Stimulated activated naive CD4-positive, alpha-beta T cell (primary cell): ENCODE measurements around the gene RAC2.

Experiments
- DNase-seq, 6 experiments: peaks; one replicate each; lab custom pipeline; 2025; lab: John Stamatoyannopoulos, UW

The RAC2 gene

DNA sequence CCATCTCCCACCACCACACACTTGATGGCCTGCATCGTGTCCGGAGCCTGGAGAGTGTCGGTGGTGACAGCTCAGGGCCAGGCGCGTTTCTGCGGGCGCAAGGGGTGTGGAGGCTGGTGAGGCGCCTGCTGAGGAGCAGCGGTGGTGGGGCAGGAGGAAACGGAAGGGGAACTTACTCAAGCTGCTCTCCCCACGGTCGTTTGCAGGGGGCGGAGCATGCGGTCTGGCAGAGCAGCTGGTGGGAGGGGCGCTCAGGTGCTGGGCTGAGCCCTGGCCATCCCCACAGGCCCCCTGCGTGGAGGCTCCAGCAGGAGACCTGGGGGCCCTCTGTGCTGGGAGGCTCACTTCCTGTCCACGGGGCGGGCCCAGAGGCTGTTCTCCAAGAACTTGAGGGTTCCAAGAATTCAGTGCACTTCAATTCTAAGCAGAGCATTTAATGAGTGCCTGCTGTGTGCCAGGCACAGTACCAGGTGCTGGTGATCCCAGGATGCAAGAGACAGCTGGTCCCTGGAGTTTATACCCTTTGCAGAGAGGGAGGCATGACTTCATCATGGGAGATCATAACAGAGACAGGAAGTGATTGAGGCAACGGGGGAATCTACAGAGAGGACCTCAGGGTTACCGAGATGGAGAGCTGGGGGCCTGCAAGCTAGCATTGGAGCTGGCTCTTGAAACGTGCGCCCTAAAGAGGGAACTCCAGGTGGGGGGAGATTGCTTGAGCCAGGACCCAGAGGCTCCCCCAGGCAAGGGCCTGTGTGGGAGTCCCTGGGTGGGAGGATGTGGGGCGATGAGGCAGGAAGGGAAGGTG, at the start of gene RAC2:
RAC2 (minus strand) TSS at position 156 of the 808 bp plus-strand sequence; CDS start at position 35, 121 bp downstream.
- peak; percentile 63 to 83 (median 74) for DNase-seq

DNA sequence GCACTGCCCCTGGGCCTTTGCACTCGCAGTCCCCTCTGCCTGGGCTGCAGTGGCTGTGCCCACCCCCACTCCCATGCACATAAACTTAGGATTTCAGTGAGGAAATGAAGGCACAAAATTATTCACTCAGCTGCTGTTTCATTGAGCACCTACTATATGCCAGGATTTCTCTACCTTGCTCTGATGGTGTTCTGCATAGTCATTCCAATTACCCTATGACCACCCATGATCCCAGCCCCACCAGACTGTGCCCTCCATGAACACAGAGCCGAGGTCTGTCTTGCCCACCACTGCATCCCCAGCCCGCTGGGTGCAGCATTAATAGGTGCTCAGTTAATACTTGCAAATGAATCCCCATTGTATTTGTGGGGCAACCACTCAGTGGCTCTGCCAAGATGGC, 49.1 kb upstream of the RAC2 start:
- DNase-seq, result no peak

DNA sequence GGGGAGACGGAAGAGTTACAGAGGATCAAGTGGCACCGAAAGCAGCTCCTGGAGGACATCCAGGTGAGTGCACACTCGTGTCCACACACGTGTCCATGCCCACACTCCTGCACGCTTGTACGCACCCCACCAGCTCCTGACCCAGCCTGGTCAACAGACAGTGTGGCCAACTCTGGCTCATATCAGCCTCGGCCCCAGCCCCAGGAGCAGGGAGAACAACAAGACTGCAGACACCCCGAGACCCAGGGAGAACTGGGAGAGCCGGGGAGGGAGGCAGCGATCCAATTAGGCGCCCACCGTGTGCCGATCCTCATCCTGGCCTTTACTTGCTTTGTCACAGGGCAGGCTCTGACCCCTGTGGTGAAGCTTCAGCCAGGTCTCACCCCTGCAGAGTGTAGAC, 48.6 kb upstream of the RAC2 start:
- DNase-seq, result no peak

DNA sequence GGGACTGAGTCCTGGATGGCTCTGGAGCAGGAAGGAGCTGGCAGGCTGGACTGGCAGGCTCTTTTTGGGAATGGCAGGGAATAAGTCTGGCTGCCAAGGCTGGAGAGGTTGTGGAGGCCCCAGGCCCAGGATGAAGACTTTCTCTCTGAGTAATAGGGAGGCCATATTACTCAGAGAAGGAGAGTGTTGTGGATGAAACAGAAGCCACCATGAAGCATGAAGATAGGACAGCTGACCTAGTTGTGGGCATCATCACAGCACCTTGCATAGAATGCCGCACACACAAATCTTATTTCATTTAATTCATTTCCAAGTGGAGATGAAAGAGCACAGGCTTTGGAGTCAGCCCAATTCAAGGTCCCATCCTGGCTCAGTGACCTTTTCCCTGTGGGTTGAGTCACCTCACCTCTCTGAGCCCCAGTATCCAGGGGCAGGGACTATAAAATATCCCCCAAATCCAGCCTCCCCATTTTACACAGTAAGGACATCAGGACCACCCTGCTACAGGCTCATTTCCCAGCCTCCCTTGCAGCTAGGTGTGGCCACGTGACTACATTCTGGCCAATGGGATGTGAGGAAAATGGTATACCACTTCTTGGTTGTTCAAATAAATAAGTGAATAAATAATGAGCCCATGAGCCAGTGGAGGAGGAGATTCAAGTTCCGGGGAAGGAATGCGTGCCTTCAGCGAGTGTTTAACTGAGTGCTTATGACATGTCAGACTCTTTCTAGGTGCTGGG, 47.7 kb upstream of the RAC2 start:
- no peak for DNase-seq

DNA sequence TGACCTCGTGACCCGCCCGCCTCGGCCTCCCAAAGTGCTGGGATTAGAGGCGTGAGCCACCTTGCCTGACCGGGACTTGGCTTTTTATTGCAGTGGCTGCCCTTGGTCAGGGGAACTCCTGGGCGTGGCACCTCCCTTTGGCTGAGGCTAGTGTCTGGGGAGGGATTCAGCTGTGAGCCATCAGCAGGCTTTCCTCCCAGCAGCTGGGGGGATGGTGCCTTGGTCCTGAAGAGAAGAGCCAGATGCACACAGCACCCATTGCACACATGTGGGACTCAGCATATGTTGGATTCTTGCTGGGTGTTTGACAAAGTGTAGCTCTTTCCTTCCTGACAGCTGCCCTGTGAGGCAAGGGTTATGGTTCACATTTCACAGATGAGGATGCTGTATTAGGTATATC, 46.7 kb upstream of the RAC2 start:
- no peak for DNase-seq

DNA sequence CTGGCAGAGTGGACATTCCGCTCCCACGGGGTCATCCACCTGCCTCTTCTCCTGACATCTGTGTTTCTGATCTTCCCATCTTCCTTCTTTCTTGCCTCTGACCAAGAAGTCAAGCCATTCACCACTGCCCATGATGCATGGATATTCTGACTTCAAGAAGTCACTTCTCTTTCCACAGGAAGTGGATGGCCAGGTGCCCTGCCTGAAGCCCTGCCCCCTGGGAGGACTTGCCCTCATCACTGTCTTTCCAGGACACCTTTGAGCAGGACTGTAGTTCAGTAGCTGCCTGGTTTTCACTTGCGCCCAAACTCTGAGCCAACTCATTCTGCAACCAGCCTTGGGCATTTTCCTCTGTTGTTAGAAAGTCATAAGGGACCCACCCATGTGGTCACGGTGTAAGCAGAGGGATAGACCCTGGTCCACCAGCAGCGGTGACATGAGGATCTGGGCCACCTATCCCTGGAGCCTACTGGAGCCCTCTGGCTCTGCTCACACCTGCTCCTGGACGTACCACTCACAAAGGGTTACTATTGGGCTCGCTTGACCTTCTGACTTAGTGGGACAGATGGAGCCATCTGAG, 45.2 kb upstream of the RAC2 start:
- DNase-seq, result no peak

DNA sequence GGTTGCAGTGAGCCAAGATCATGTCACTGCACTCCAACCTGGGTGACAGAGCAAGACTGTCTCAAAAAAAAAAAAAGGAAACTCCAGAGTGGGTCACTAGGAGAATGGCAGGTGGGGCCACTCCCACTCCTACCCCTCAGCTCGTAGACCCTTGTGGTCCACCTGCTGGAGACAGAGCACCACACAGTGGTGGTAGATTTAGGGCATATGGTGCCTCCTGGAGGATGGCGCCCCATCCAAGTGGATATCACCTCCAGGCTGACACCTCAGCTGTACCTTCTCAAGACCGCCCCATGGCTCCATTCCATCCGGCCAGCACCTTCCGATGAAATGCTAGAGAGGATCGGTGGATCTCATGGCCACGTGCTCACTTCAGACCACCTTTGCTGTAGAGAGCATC, 44.5 kb upstream of the RAC2 start:
- no peak for DNase-seq

DNA sequence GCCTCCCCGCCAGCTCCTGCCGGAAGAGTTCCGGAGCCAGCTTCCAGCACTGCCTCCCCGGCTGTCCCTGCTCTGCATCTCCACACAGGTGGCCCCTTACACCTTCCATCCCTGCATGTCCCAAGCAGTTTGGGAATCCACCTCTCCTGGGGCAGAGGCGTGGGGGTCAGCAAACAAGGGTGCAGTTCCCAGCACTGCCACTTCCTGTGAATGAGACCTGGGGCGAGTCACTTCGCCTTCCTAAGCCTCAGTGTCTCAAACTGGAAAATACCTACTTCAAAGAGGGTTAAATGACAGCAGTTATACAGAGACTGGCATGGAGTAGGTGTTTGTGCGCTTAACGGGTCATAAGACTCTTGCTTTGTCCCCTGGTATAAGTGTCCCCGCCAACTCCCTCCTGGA, 43.5 kb upstream of the RAC2 start:
- no peak for DNase-seq

DNA sequence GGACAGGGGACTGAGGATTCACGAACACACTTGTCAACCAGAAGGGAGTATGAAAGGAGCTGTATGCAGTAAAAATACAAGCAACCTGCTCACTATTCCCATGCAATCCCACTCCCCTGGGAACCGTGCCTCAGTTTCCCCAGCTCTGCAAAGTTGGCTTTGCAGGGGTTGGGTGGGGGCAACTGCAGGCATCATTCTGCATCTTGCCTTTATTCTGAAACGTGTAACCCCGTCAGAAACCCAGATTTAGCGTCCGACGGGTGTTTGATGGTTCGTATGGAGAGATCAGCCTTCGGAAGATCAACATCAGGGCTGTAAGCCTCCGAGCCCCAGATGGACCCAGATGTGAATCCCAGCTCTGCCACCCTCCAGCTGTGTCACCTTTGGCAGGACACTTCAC, 41.9 kb upstream of the RAC2 start:
- DNase-seq, result no peak

DNA sequence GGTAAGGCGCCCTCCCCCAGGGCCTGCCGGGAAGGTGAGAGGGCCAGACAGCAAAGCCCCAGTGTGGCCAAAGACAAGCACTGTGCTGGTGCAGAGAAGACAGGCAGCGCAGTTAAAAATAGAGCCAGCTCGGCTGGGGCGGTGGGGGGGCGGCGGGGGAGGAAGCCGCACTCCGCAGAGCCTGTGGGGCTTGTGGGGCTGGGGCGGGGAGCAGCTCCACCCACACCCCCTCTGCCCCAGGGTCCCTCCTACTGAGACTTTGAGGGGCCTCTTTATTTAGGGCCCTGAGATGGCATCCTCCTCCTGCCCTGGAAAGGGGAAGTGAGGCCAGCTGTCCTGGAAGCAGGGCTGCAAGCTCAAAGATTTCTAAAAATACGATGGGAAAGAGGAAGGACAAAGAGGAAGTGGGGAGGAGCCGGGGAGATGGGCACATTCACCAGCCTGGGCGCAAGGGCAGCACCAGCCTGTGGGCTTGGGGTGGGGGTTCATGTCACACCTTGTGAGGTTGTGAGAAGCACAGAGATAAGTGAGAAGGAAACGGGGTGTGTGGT, 40.8 kb upstream of the RAC2 start:
- peak; percentile 14 to 50 (median 32) for DNase-seq

DNA sequence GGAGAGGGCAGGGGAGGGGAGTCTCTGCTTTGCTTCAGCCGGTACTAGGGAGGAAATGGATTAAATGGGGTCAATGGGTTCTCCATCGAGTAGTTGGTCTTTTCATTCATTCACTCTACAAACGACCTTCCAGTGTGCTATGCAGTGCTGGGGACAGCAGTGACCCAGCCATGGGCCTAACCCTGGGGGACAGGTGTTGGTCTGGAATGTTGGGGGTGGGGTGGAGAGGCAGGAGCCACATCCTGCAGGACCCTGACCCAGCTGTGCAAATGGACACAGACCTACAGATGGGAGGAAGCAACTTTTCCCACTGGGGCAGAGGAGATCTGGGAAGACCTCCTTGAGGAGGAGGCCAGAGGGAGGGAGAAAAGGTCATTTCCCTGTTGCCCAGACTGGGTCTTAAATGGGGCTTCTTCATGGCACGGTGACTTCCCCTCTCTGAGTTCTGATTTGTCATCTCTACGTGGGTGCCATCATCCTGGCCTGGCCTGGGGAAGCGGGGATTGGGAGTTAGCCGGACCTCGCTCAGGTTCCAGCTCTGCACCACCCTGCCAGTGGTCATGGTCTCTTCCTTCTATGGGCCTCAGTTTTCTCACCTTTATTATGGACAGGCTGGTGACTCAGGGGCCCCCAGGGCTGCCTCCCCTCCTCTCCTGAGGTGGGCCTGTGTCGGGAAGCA, 40.2 kb upstream of the RAC2 start:
- DNase-seq, result no peak

DNA sequence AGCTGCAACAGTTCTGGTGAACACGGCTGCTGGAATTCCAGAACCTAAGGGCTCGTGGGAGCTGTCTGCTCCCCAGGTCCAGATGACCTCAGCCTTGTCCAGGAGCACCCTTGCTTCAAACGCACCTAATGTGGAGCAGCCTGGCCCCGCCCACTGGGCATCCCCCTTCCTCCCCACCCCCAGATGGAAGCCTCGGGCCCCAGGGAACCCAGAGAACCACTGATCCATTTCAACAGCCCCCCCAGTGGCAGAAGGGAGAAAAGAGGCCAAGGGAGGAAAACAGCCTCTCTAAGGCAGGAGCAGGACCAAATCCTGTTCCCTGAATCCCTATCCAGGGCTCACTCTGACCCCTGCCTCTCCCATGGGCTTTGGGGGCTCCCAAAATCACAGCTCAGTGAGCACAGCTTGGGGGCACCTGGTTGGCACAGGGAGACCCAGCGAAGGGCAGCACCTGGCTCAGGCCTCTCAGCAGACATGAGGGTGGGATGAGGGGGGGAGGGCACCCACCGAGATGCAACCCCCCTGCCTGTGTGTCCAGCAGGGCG, 39.4 kb upstream of the RAC2 start:
- DNase-seq, result peak in 5 of 6 experiments; percentile 12 to 74 (median 41)

DNA sequence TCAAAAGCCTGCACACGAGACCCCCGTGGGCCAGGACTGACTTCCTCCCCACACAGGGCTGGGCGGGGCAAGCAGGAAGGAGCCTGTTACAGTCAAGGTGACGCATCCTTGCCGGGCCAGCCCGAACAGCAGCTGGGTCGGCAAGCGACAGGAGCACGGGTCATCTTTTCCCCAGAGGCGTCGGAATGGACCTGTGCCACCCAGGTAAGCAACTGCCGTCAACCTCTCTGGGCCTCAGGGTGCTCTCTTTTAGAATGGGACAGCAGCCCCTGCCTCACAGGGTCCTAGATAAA, 38.3 kb upstream of the RAC2 start, which contains the start of gene CYTH4:
CYTH4 (plus strand) TSS at position 124 of the 293 bp plus-strand sequence; CDS start at position 186, 62 bp downstream.
- peak; percentile 42 to 72 (median 58) for DNase-seq

DNA sequence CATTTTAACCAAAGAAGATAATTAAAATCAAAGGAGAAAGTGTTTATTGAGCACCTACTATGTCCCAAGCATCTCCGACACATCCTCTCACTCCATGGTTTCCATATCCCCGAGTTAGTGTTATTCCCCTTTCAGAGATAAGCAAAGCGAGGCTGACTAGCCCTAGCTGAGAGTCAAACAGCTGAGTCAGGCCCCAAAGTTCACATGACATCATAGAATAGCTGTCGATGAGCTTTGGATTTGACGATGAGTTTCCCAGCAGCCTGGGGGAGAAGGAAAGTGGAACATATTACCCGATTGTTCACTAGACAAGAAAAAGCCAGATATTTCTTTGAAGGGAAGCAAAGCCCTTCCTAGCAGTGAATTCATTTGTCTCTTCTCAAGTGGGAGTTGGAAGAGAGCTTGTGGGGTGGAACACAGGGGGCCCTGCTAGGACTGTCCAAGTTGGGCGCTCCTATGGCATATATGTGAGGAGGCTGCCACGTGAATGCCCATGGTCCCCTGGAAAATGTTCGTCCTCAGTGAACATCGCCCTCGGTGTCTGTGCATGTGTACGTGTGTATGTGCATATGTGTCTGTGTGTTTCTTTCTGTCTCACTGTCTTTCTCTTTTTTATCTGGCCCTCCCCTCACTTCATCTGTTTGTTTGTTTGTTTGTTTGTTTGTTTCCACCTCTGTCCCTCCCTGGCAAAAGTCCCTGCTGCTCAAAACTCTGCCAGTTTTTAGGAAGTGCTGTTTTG, 37.7 kb upstream of the RAC2 start:
- no peak for DNase-seq

DNA sequence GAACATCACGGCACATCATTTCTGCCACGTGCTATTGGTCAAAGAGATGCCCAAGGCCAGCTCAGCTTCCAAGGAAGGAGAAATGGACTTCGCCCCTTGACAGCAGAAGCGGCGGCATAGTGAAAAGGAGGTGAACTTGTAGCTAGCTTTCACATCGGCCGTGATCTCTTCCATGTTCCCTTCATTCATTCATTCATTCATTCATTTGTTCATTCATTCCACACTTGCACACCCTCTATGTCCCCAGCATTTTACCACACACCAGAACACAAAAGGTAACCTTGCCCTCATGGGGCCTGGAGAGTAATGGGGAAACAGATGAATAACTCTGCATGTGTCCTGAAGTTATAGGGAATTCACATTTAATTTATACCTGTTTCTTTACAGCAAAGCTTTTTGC, 37.1 kb upstream of the RAC2 start:
- no peak for DNase-seq

DNA sequence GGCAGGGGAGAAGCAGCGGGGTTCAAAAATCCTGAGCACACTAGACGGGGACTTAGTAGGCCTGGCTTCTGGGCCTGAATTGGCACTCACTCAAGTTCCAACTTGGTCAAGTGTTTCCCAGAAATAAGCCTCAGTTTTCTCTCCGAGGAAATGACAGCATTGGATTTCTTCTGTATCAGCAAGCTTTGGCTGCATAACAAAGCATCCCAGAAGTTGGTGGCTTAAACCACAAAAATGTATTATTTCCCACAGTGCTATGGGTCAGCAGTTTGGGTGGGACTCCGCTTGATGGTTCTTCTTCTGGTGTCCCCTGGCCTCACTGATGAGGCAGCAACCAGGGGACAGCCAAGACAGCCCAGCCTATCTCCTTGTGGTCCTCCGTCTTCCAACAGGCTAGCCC, 36.6 kb upstream of the RAC2 start:
- no peak for DNase-seq

DNA sequence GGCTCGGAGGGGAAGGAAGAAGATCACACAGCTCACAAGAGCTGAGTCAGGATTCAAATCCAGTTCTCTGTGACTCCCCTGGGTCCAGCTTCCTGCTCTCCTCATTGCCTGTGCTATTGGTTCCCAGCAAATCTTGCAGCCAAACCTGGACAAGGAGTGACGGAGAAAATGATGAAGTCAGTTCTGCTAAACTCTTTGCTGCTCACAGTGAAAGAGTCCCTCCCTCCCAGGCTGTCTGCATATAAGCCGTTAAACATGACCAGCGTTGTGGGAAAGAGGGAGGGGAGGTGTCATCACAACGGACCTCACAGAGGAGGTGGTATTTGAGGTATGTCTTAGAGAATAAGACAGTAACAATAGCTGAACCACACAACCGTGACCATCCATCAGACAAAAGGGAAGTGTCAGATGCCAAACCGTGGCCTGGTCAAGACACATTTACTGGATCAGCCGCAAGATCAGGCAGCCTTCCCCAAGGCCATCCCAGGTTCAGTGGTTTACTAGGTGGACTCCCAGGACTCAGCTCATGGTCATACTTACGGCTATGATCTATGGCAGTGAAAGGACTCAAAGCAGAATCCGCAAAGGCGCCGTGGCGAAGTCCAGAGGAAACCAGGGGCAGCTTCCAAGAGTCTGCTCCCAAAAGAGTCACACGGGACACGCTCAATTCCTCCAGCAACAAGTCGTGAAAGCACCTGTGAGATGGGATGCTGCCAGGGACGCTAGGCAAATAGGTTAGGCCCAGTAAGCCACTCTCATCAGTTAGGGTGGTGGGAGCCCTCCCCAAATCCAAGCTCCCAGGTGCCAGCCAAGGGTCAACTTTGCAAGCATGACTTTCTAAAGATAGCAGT, 35.5 kb upstream of the RAC2 start:
- no peak for DNase-seq

DNA sequence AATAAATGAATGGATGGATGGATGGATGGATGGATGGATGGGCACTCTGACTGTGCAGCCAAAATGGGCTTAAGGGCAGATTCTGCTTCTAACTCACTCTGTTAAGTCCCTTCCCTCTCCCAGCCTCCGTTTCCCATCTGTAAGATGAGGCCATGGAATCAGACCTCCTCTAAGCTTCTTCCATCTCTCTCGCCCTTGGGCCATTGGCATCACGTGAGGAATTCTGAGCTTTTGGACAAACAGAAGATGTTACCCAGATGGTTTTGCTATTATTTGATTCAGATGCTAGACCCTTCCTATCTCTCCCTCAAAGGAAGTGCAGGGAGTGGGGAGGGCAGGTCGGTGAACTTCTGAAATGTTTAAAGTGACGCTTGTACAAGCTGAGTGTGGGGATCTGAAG, 34.2 kb upstream of the RAC2 start:
- no peak for DNase-seq

DNA sequence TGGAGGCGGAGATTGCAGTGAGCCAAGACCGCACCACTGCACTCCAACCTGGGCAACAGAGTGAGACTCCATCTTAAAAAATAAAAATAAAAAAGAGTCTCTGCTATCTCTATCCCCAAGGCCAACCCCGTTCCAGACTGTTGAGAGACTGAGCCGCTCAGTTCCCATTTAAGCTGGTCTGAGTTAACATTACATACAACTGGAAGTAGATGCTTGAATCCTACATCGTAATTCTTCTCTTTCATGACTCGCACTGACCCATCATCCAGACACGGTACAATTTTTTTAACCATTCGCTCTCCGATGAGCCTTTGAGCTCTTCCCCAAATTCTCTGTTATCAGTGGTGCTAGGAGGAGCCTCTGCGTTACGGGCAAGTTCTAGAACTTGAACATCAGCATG, 33.3 kb upstream of the RAC2 start:
- no peak for DNase-seq

DNA sequence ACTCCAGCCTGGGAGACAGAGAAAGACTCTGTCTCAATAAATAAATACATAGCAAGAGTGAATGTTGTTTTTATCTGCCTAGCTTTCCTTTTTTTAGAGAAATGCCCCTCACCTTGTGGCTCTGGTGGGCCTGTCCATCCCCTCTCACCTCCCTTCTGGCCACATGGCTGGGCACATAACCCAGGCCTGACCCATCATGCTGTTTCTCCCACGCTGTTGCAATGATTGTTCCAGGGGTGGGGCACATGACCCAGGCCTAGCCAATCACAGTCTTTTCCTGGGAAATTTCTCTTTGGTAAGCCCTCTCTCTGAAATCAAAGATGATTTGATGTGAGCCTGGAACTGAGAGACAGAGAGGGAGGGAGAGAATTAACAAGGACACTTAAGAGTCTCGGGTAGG, 32.7 kb upstream of the RAC2 start:
- DNase-seq, result no peak
